H7 (cell line): ENCODE results near the gene PRM1. TPM values are rescaled to one million over a fixed set of nuclear protein-coding genes. Genes with fewer than 3 reads are reported as not detected.

ENCODE experiments used
- DNase-seq: peaks from one replicate; pipeline ENCODE4 v3.0.0; 2012
- H3K27me3 ChIP-seq: 2 replicates; pipeline ENCODE4 v1.6.0; 2011; ENCODE audit warnings: mild to moderate bottlenecking, low read length; ENCODE audit not compliant: control insufficient read depth, insufficient read depth
- H3K36me3 ChIP-seq: replicated peaks from 2 replicates; pipeline ENCODE4 v1.5.1; 2011; ENCODE audit warnings: low read length; ENCODE audit not compliant: control insufficient read depth, insufficient read depth
- H3K4me3 ChIP-seq: 2 replicates; pipeline ENCODE4 v1.5.1; 2011; ENCODE audit warnings: low read depth, mild to moderate bottlenecking, control low read depth, low read length, moderate library complexity; ENCODE audit not compliant: insufficient read depth
- total RNA-seq: library from RNA; depleted of rRNA; stranded (reverse); fragments of >200 nt; shearing (Covaris generic); gene quantifications from 2 replicates; pipeline ENCODE4 v1.2.3, GENCODE V29; 2014; rRNA removed

Gene PRM1
- total RNA-seq, 1 experiment from 2014 or later, result not detected

DNA sequence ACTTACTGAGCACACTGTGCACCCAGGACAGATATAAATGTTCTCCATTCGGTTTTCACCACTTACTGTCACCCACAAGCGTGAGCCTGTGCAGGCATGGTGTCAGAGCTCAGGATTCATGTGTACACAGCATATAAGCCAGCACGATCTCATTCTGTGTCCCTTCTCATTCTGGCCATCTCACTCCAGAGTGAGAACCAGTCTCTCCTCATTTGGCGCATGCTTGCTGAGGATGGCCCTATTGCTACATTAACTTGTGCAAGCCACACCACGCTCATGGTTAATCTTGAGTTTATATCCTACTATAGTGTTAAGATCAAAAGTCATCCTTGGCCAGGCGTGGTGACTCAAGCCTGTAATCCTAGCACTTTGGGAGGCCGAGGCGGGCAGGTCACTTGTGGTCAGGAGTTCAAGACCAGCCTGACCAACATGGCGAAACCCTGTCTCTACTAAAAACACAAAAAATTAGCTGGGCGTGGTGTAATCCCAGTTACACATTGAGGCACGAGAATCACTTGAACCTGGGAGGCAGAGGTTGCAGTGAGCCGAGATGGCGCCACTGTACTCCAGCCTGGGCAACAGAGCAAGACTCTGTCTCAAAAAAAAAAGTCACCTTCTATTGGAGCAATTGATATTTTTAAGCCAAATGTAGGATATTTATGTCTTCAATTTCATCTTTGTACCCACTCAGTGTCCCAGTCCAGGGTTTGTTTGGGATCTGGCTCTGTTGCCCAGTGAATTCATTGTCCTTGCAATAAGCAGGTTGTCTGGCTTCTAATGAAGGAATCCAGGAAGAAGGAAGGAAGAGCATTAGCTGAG is 46.0 kb downstream of the PRM1 start:
- H3K4me3 ChIP-seq, result no peak overlapping the region
- no peaks in the 10 kb centered on the region for H3K36me3 ChIP-seq
- no peak for DNase-seq
- H3K27me3 ChIP-seq, result no peaks in the 10 kb centered on the region

DNA sequence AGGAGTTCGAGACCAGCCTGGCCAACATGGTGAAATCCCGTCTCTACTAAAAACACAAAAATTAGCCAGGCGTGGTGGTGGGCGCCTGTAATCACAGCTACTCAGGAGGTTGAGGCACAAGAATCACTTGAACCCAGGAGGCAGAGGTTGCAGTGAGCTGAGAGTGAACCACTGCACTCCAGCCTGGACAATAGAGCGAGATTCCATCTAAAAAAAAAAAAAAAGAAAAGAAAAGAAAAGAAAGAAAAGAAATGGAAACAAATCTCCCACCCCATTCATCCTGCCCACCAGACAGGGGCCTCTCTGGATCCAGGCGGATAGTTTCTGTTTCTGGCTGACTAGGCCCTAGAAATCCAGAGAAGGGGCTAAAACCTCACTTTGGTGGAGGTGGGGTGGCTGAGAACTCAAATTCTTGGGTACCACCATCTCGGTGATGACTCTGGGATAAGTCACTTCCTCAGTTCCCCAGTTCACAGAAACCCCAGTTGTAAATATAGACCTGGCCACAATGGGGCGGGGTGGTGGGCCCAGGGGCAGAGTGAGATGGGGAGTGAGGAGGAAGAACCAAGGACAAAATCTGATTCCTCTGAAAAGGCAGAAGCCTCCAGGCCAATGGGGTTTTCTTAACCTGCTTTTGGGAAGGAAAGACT is 47.3 kb downstream of the PRM1 start:
- Histone ChIP-seq H3K4me3 (no peak overlapping the region), H3K27me3 (no peaks in the 10 kb centered on the region), H3K36me3 (no peaks in the 10 kb centered on the region)
- DNase-seq, result peak; percentile 80

DNA sequence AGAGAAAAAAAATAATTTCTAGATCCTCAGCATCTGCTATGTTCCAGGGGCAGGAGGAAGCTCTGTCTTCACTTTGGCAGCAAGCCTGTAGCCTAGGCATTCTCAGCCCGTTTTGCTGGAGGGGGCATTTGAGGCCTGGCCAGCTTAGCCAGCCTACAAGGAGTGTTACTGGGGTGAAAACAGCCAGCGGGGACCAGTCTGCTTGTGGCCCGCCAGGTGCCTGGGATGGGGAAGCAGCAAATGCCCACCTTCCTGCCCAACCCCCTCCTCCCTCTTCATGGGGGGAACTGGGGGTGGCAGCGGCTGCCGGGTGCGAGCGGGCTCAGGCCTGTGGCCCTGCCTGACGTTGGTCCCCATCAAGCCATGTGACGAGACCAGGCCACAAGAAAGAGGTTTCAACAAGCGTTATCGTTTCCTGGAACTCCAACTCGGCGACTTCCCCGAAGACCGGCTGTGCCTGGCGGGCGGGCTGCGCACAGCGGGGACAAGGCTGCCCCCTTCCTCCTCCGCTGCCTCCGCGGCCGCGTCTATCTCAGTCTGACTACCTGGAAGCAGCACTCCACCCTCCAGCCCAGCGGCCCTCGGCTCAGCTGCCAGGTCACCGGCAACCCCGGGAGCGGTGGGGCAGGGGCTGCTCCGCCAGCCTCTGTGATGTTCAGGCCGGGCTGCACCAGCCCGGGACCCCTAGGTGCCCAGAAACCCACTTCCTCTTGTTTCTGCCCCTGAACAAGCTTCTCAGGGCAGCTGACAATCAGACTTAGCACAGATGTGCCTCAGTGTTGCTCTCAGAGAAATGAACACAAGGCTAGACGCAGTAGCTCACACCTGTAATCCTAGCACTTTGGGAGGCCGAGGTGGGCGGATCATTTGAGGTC is 48.0 kb downstream of the PRM1 start:
- Histone ChIP-seq H3K4me3 (no peak overlapping the region), H3K27me3 (no peaks in the 10 kb centered on the region), H3K36me3 (no peaks in the 10 kb centered on the region)
- DNase-seq, result peak; percentile 89

DNA sequence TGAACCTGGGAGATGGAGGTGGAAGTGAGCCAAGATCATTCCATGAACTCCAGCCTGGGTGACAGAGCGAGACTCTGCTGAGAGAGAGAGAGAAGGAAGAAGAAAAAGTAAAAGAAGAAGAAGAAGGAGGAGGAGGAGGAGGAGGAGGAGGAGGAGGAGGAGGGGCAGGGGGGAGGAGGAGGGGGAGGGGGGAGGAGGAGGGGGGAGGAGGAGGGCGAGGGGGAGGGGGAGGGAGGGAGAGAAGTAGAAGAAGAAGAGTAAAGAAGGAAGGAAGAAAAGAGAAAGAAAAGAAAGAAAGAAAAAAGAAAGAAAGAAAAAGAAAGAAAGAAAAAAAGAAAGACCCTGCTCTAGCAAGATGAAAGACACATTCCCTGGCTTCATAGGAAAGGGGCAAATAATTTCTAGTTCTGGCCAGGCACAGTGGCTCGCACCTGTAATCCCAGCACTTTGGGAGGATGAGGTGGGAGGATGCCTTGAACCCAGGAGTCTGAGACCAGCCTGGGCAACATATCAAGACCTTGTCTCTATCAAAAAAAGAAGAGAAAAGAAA is 48.8 kb downstream of the PRM1 start:
- Histone ChIP-seq H3K36me3 (no peaks in the 10 kb centered on the region), H3K4me3 (no peak overlapping the region), H3K27me3 (no peaks in the 10 kb centered on the region)
- no peak for DNase-seq

- H3K4me3 ChIP-seq, result no peak overlapping the region
- no peak for DNase-seq
- H3K27me3 ChIP-seq, result no peaks in the 10 kb centered on the region
- H3K36me3 ChIP-seq, result no peaks in the 10 kb centered on the region
These were observed 49.7 kb downstream of the PRM1 start for GRCh38 chr16:11231367-11231970.

Other genes starting within 250 kb of the PRM1 start
- 16.3 and 16.4 TPM in 2 replicates for gene SOCS1, start 25.1 kb downstream of the PRM1 start, total RNA-seq
- not detected in 2 replicates for gene TNP2, start 12.0 kb downstream of the PRM1 start, total RNA-seq
- gene PRM3, start 7.7 kb downstream of the PRM1 start, total RNA-seq, result not detected in 2 replicates
- gene PRM2, start 4.8 kb downstream of the PRM1 start, total RNA-seq, result not detected in 2 replicates
- gene RMI2, start 64.1 kb upstream of the PRM1 start, total RNA-seq, result 58.8 and 59.2 TPM in 2 replicates